ENCODE measurements around the gene DSCAM.

GRCh38 chr21:40438616-40439015 lies 408.3 kb downstream of the DSCAM start:
- TF ChIP-seq CTCF (IDR thresholded peaks at IDR 0.05) (no peak), POLR2A (IDR thresholded peaks at IDR 0.05) (no peak)
